ENCODE results near the gene SENP7. TPM values are rescaled to one million over a fixed set of nuclear protein-coding genes. Genes with fewer than 3 reads are reported as not detected.

SENP7 gene
- polyA plus RNA-seq, 3 donors: 1.6 to 12.4 (median 3.8) TPM

- H3K36me3 ChIP-seq (replicated peaks in 1 of 2; ENCODE audit: control insufficient read depth in 1 of 2, insufficient read depth in 2 of 2, low read length in 2 of 2): peaks cover 0 to 8% of the 10 kb centered on the region in 2 donors
- no peak for DNase-seq
- Mint-ChIP-seq H3K27ac (no peak overlapping the region), H3K27me3 (ENCODE audit: low read depth in 3 of 3) (no peaks in the 10 kb centered on the region), H3K4me3 (no peak overlapping the region), H3K9me3 (peaks cover 1 to 6% (median 4%) of the 10 kb centered on the region in 7 donors), H3K36me3 (peaks cover 21 to 30% of the 10 kb centered on the region in 2 donors), H3K4me1 (peaks cover 15% of the 10 kb centered on the region)
- H3K4me2 ChIP-seq (replicated peaks; ENCODE audit: extremely low read depth, low read length, poor library complexity, severe bottlenecking): no peak overlapping the region
- H3K27ac ChIP-seq (ENCODE audit: low read depth in 1 of 2, low read length in 2 of 2): no peak overlapping the region
- no peak for TF ChIP-seq CTCF (IDR thresholded peaks at IDR 0.05)
- WGBS (ENCODE audit: insufficient coverage): no CpG with 5 or more reads among the region's 1 CpG
- H3K27me3 ChIP-seq (ENCODE audit: control insufficient read depth in 2 of 2, insufficient read depth in 2 of 2, low read length in 2 of 2): no peaks in the 10 kb centered on the region
- intact Hi-C loops (cut with micrococcal nuclease): no loop called here
- no peak overlapping the region for H3K4me3 ChIP-seq (replicated peaks in 1 of 3; ENCODE audit: low read depth in 2 of 3, low read length in 3 of 3)
- no peak overlapping the region for H2AFZ ChIP-seq (ENCODE audit: insufficient read depth, low read depth, low read length, poor library complexity, severe bottlenecking)
- H4K20me1 ChIP-seq (ENCODE audit: insufficient read depth, low read length): no peaks in the 10 kb centered on the region
- H3K9me3 ChIP-seq (replicated peaks in 1 of 2; ENCODE audit: control insufficient read depth in 1 of 2, insufficient read depth in 1 of 2, low read length in 2 of 2): peaks cover 3 to 11% of the 10 kb centered on the region in 2 donors
- peaks cover 0 to 5% of the 10 kb centered on the region in 2 donors for H3K4me1 ChIP-seq (ENCODE audit: control insufficient read depth in 1 of 2, insufficient read depth in 2 of 2, low read length in 2 of 2)
- no peak overlapping the region for H3K9ac ChIP-seq (ENCODE audit: insufficient read depth, low read length, poor library complexity, severe bottlenecking)
- no peaks in the 10 kb centered on the region for H3K79me2 ChIP-seq (ENCODE audit: insufficient read depth, low read length)
These were observed 94.2 kb downstream of the SENP7 start for GRCh38 chr3:101418851-101419250.

GRCh38 chr3:101414121-101414520 lies 98.9 kb downstream of the SENP7 start:
- Histone ChIP-seq H3K9ac (ENCODE audit: insufficient read depth, low read length, poor library complexity, severe bottlenecking) (no peak overlapping the region), H3K79me2 (ENCODE audit: insufficient read depth, low read length) (no peaks in the 10 kb centered on the region), H3K36me3 (replicated peaks in 1 of 2; ENCODE audit: control insufficient read depth in 1 of 2, insufficient read depth in 2 of 2, low read length in 2 of 2) (peaks cover 0 to 8% of the 10 kb centered on the region in 2 donors), H3K27me3 (ENCODE audit: control insufficient read depth in 2 of 2, insufficient read depth in 2 of 2, low read length in 2 of 2) (no peaks in the 10 kb centered on the region), H3K4me1 (ENCODE audit: control insufficient read depth in 1 of 2, insufficient read depth in 2 of 2, low read length in 2 of 2) (no peaks in the 10 kb centered on the region), H2AFZ (ENCODE audit: insufficient read depth, low read depth, low read length, poor library complexity, severe bottlenecking) (no peak overlapping the region), H3K4me3 (replicated peaks in 1 of 3; ENCODE audit: low read depth in 2 of 3, low read length in 3 of 3) (no peak overlapping the region), H3K27ac (ENCODE audit: low read depth in 1 of 2, low read length in 2 of 2) (no peak overlapping the region), H3K9me3 (replicated peaks in 1 of 2; ENCODE audit: control insufficient read depth in 1 of 2, insufficient read depth in 1 of 2, low read length in 2 of 2) (peaks cover 3 to 10% of the 10 kb centered on the region in 2 donors), H4K20me1 (ENCODE audit: insufficient read depth, low read length) (peaks cover 3% of the 10 kb centered on the region), H3K4me2 (replicated peaks; ENCODE audit: extremely low read depth, low read length, poor library complexity, severe bottlenecking) (no peak overlapping the region)
- whole genome bisulfite sequencing (ENCODE audit: insufficient coverage): 91% methylated on average over 5 of the region's 6 CpGs
- Mint-ChIP-seq H3K4me3 (no peak overlapping the region), H3K27ac (no peak overlapping the region), H3K27me3 (ENCODE audit: low read depth in 3 of 3) (no peaks in the 10 kb centered on the region), H3K36me3 (peaks cover 40% of the 10 kb centered on the region in 2 donors), H3K4me1 (peaks cover under 1% of the 10 kb centered on the region), H3K9me3 (peaks cover under 1 to 13% (median 7%) of the 10 kb centered on the region in 7 donors)
- DNase-seq: no peak
- TF ChIP-seq CTCF (IDR thresholded peaks at IDR 0.05): no peak
- intact Hi-C loops (cut with micrococcal nuclease): no loop called here

Data from CD14-positive monocyte (primary cell).